IMR-90 (cell line): Measurements from ENCODE around the gene FDPS. TPM values are rescaled to one million over a fixed set of nuclear protein-coding genes. Genes with fewer than 3 reads are reported as not detected.

Source experiments
- ATAC-seq: fragments of 200-7000 bp; cut with Tn5 transposase; 2 replicates; pipeline ENCODE4 v1.9.1; 2020; ENCODE audit warnings: low read depth, mild to moderate bottlenecking, moderate library complexity
- BruUV-seq: library from RNA; stranded (reverse); fragments of 400-500 nt; replicated peaks from 2 replicates; lab custom pipeline; 2021; lab: Mats Ljungman, UMichigan
- CTCF ChIA-PET: fragments of 300-600 bp; formaldehyde crosslinking; extraction: SDS; loops from one replicate; lab custom pipeline; 2021; ENCODE audit warnings: antibody characterized with exemption; lab: Yijun Ruan, JAX
- POLR2A ChIA-PET: fragments of 300-600 bp; sonication (Branson Sonifier 250); formaldehyde crosslinking; loops from one replicate; lab custom pipeline; 2022; ENCODE audit warnings: antibody characterized with exemption; ENCODE audit not compliant: unreplicated experiment; lab: Charles Lee
- DNase-seq: peaks from one replicate; pipeline ENCODE4 v3.0.0; 2013
- H2AFZ ChIP-seq: replicated peaks from 2 replicates; pipeline ENCODE3; 2013; ENCODE audit warnings: low read length, mild to moderate bottlenecking; ENCODE audit not compliant: poor library complexity
- H2AK5ac ChIP-seq: 2 replicates; pipeline ENCODE4 v1.6.1; 2013; ENCODE audit warnings: low read depth, low read length, inconsistent platforms
- H2AK9ac ChIP-seq: replicated peaks from 2 replicates; pipeline ENCODE3; 2013; ENCODE audit warnings: mild to moderate bottlenecking, low read depth, low read length, moderate library complexity; ENCODE audit not compliant: poor library complexity
- H2BK120ac ChIP-seq: 2 replicates; pipeline ENCODE4 v1.6.1; 2013; ENCODE audit warnings: low read depth, low read length, inconsistent platforms
- H2BK15ac ChIP-seq: 3 replicates; pipeline ENCODE4 v1.6.1; 2013; ENCODE audit warnings: low read depth, low read length, inconsistent platforms
- H2BK20ac ChIP-seq: 2 replicates; pipeline ENCODE4 v1.6.1; 2013; ENCODE audit warnings: low read depth, mild to moderate bottlenecking, inconsistent platforms, low read length, moderate library complexity
- H2BK5ac ChIP-seq: 2 replicates; pipeline ENCODE4 v1.6.1; 2013; ENCODE audit warnings: mild to moderate bottlenecking, low read depth, low read length, inconsistent platforms; ENCODE audit not compliant: poor library complexity, severe bottlenecking
- H3K14ac ChIP-seq: replicated peaks from 2 replicates; pipeline ENCODE4 v1.6.1; 2013; ENCODE audit warnings: low read depth, low read length, inconsistent platforms
- H3K18ac ChIP-seq: 2 replicates; pipeline ENCODE4 v1.6.1; 2013; ENCODE audit warnings: low read depth, low read length, control low read depth
- H3K23ac ChIP-seq: 2 replicates; pipeline ENCODE4 v1.6.1; 2013; ENCODE audit warnings: low read depth, low read length, inconsistent platforms
- H3K27ac ChIP-seq: 2 replicates; pipeline ENCODE4 v1.5.1; 2013; ENCODE audit warnings: mild to moderate bottlenecking, control low read depth, low read length; ENCODE audit not compliant: insufficient read depth
- H3K27me3 ChIP-seq: 2 replicates; pipeline ENCODE4 v1.6.1; 2013; ENCODE audit warnings: low read length; ENCODE audit not compliant: control insufficient read depth, insufficient read depth
- H3K36me3 ChIP-seq: 2 replicates; pipeline ENCODE4 v1.6.1; 2013; ENCODE audit warnings: low read length, mixed read lengths; ENCODE audit not compliant: control insufficient read depth, insufficient read depth
- H3K4ac ChIP-seq: 2 replicates; pipeline ENCODE4 v1.6.1; 2013; ENCODE audit warnings: low read depth, low read length, inconsistent platforms
- H3K4me1 ChIP-seq: 2 replicates; pipeline ENCODE4 v1.6.1; 2013; ENCODE audit warnings: low read length, mixed read lengths; ENCODE audit not compliant: control insufficient read depth, insufficient read depth
- H3K4me2 ChIP-seq: 2 replicates; pipeline ENCODE4 v1.6.1; 2013; ENCODE audit warnings: low read depth, mild to moderate bottlenecking, control low read depth, low read length, moderate library complexity
- H3K4me3 ChIP-seq: 2 replicates; pipeline ENCODE4 v1.5.1; 2013; ENCODE audit warnings: low read depth, mild to moderate bottlenecking, control low read depth, low read length, moderate library complexity; ENCODE audit not compliant: insufficient read depth
- H3K56ac ChIP-seq: 2 replicates; pipeline ENCODE4 v1.6.1; 2013; ENCODE audit warnings: low read length, inconsistent platforms; ENCODE audit not compliant: insufficient read depth; ENCODE audit errors: extremely low read depth
- H3K79me1 ChIP-seq, 2 experiments: 2 replicates each; pipeline ENCODE4 v1.6.1; 2013; ENCODE audit warnings: low read length in 2 of 2, inconsistent platforms in 1 of 2, low read depth in 1 of 2
- H3K9ac ChIP-seq: 2 replicates; pipeline ENCODE4 v1.6.1; 2013; ENCODE audit warnings: low read depth, low read length, control low read depth
- H3K9me1 ChIP-seq: 2 replicates; pipeline ENCODE4 v1.6.1; 2013; ENCODE audit warnings: low read length, inconsistent platforms; ENCODE audit not compliant: insufficient read depth
- H3K9me3 ChIP-seq: 2 replicates; pipeline ENCODE4 v1.6.1; 2013; ENCODE audit warnings: low read length; ENCODE audit not compliant: control insufficient read depth, insufficient read depth
- H4K20me1 ChIP-seq: 2 replicates; pipeline ENCODE4 v1.6.1; 2013; ENCODE audit warnings: low read length, inconsistent platforms; ENCODE audit not compliant: insufficient read depth
- H4K5ac ChIP-seq: 2 replicates; pipeline ENCODE4 v1.6.1; 2013; ENCODE audit warnings: mild to moderate bottlenecking, low read depth, low read length, control low read depth
- H4K8ac ChIP-seq, 2 experiments: 2 replicates each; pipeline ENCODE4 v1.6.1; 2013; ENCODE audit warnings: low read depth in 2 of 2, low read length in 2 of 2, control low read depth in 1 of 2, inconsistent platforms in 1 of 2
- H4K91ac ChIP-seq: 2 replicates; pipeline ENCODE4 v1.6.1; 2013; ENCODE audit warnings: low read depth, low read length, inconsistent platforms; ENCODE audit not compliant: insufficient read depth
- BHLHE40 ChIP-seq: fragments of 150-350 bp; IDR thresholded peaks from 2 replicates; pipeline ENCODE4 v1.6.1; 2016; ENCODE audit warnings: mild to moderate bottlenecking, low read depth, low read length
- CEBPB ChIP-seq: IDR thresholded peaks from 2 replicates; pipeline ENCODE4 v1.6.1; 2012; ENCODE audit warnings: low read depth, low read length, improper control_type of control experiment
- MAFK ChIP-seq: IDR thresholded peaks from 2 replicates; pipeline ENCODE4 v1.6.1; 2012; ENCODE audit warnings: low read depth, low read length, improper control_type of control experiment
- MAZ ChIP-seq: IDR thresholded peaks from 2 replicates; pipeline ENCODE4 v1.6.1; 2012; ENCODE audit warnings: low read depth, mild to moderate bottlenecking, low read length, improper control_type of control experiment, moderate library complexity, borderline replicate concordance
- MXI1 ChIP-seq: IDR thresholded peaks from 2 replicates; pipeline ENCODE4 v1.6.1; 2012; ENCODE audit warnings: low read depth, mild to moderate bottlenecking, low read length, moderate library complexity, borderline replicate concordance
- POLR2A ChIP-seq: IDR thresholded peaks from 2 replicates; pipeline ENCODE4 v1.6.1; 2012; ENCODE audit warnings: mild to moderate bottlenecking, low read depth, low read length
- RFX5 ChIP-seq: IDR thresholded peaks from 2 replicates; pipeline ENCODE4 v1.8.0; 2012; ENCODE audit warnings: low read depth, mild to moderate bottlenecking, low read length, moderate library complexity
- WGBS, 2 experiments: methylation state at CpG; one replicate each; pipeline versions ENCODE4 v1.1.5 to v1.1.7; 2013; ENCODE audit warnings: missing lambda C conversion rate in 2 of 2; ENCODE audit not compliant: insufficient read length in 1 of 2; ENCODE audit errors: extremely low coverage in 2 of 2; 5-methylcytosine and 5-hydroxymethylcytosine counted together
- dilution Hi-C: fragments of 300-500 bp; cut with HindIII; formaldehyde crosslinking; loops from one replicate; pipeline ENCODE4 v1.14.3; 2018; ENCODE audit warnings: low sequenced_read_pairs; ENCODE audit not compliant: unreplicated experiment
- in situ Hi-C: fragments of 300-500 bp; cut with MboI; formaldehyde crosslinking; loops from 3 replicates; pipeline ENCODE4 v1.14.3; 2019; ENCODE audit warnings: low sequenced_read_pairs, inconsistent platforms, mixed read lengths
- intact Hi-C: fragments of 100-400 bp; cut with micrococcal nuclease; formaldehyde crosslinking; loops from 2 replicates; pipeline ENCODE4 v1.10.0; 2022
- polyA plus RNA-seq, 3 experiments: library from polyadenylated mRNA; depleted of rRNA; stranded (reverse); fragments of >200 nt; gene quantifications; 2 replicates each; pipeline ENCODE4 v1.2.3, GENCODE V29; 2012; ENCODE audit warnings: low replicate concordance in 1 of 3
- total RNA-seq: library from RNA; depleted of rRNA; stranded (reverse); fragments of >200 nt; gene quantifications from 2 replicates; pipeline ENCODE4 v1.2.3, GENCODE V29; 2012
- TF ChIP-seq, protein P1 (sequence below): fragments of 150-350 bp; IDR thresholded peaks from 2 replicates; pipeline ENCODE4 v1.6.1; 2016; ENCODE audit warnings: low read depth, mild to moderate bottlenecking, low read length, moderate library complexity, borderline replicate concordance
- TF ChIP-seq, protein P2 (sequence below): fragments of 150-350 bp; IDR thresholded peaks from 2 replicates; pipeline ENCODE4 v1.6.1; 2017; ENCODE audit warnings: mild to moderate bottlenecking, antibody characterized with exemption, low read length, low read depth

The FDPS gene
- total and polyA plus RNA-seq, 2 of the 4 experiments (the other 2 are of a cell fraction), result 183 to 191 TPM

DNA sequence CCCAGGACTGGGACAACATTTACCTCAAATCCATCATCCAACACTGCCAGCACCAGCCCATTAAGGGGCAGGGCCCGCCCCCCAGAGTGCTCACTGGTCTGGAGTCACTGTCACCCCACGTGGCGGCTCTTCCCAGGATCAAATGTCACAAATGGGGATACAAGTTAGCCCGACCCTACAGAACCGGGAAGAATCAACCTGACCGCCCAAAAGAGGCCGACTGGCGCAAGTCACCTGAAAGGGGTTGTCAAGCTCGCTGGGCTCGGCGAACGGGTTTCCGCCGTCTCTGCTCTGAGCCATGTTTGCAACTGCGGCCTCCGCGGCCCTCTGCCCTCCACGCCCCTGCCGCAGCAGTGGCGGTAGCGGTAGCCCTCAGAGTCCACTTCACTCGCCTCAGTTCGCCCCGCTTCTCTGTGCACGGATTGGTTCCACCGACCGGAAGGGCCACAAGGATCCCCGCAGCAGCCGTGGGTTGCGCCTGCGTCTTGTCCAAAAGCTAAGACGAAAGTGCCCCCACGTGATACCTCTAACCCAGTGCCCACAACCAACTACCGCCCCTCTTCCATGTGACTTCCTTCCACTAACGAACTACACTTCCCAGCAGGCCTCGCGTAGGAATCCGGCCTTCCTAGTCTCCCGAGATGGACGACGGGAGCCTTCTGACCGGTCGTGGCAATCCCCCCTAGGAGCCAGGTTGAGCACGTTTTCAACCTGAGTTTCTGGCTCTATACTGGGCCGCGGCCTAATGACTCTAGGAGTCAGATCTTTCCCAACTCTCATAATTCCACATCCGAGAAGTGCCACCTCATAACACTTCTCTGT, 46.6 kb upstream of the FDPS start, which contains the start of gene SCAMP3:
Gene SCAMP3, minus strand, starts transcription at position 509 of the 822 bp plus-strand sequence. Its CDS starts 209 bp downstream, at position 300.
- H3K79me1 ChIP-seq, result peaks cover 18 to 24% of the 10 kb centered on the region in 2 experiments
- peak within 1 kb of the TSS; percentile 74 for H3K9ac ChIP-seq
- ChIA-PET CTCF (interaction anchor here (0.8 to 1.3 kb wide), 2 partner anchors 11 to 12 kb away, joined by 3 to 5 read pairs; partner anchors contain the start of gene CLK2), POLR2A (interaction anchor here (0.5 kb wide), 1 partner anchor 21 kb away, joined by 4 read pairs; a partner anchor contains a TSS)
- H3K18ac ChIP-seq, result peak within 1 kb of the TSS; percentile 4; the same call in 1 of the 2 replicates
- dilution Hi-C loops, result no loop called here
- peak within 1 kb of the TSS; percentile 96 for H2AK9ac ChIP-seq
- peak within 1 kb of the TSS; percentile 65 for H3K4me3 ChIP-seq
- peak within 1 kb of the TSS; percentile 83 for H3K4me2 ChIP-seq
- no peak within 1 kb of the TSS for H2BK20ac ChIP-seq
- peaks cover 4% of the 10 kb centered on the region; the same call in 1 of the 2 replicates for H3K9me1 ChIP-seq
- H2AK5ac ChIP-seq, result peak within 1 kb of the TSS; percentile 63
- H3K56ac ChIP-seq, result peak within 1 kb of the TSS; percentile 77
- H2BK120ac ChIP-seq, result no peak within 1 kb of the TSS
- no peaks in the 10 kb centered on the region for H3K9me3 ChIP-seq
- H2BK15ac ChIP-seq, result no peak within 1 kb of the TSS
- ATAC-seq (peak; percentile 95), DNase-seq (peak; percentile 99)
- peak within 1 kb of the TSS; percentile 77 for H4K5ac ChIP-seq
- H4K8ac ChIP-seq, result peak within 1 kb of the TSS; percentile 59 to 96
- BruUV-seq, result no TSS peak
- H4K20me1 ChIP-seq, result no peaks in the 10 kb centered on the region
- H3K4me1 ChIP-seq, result peaks cover 2% of the 10 kb centered on the region
- peak within 1 kb of the TSS; percentile 81 for H3K4ac ChIP-seq
- H3K14ac ChIP-seq, result peak within 1 kb of the TSS; percentile 81
- H3K27ac ChIP-seq, result peak within 1 kb of the TSS; percentile 70
- peak within 1 kb of the TSS; percentile 84 for H2AFZ ChIP-seq
- intact Hi-C loops, result loop anchor here (5.0 kb wide), 1 partner anchor 45 kb away; the partner anchor contains the start of gene FDPS
- peaks cover 33% of the 10 kb centered on the region for H3K36me3 ChIP-seq
- H2BK5ac ChIP-seq, result peak within 1 kb of the TSS; percentile 62
- H3K27me3 ChIP-seq, result no peaks in the 10 kb centered on the region
- TF ChIP-seq MAZ, result no peak
- TF ChIP-seq MXI1, result peak; percentile 43; the same call in 1 of the 2 replicates
- TF ChIP-seq MAFK, result no peak
- TF ChIP-seq RFX5, result no peak
- TF ChIP-seq BHLHE40, result no peak; the same call in 1 of the 2 replicates
- no peak for TF ChIP-seq CEBPB
- TF ChIP-seq, protein P1, sequence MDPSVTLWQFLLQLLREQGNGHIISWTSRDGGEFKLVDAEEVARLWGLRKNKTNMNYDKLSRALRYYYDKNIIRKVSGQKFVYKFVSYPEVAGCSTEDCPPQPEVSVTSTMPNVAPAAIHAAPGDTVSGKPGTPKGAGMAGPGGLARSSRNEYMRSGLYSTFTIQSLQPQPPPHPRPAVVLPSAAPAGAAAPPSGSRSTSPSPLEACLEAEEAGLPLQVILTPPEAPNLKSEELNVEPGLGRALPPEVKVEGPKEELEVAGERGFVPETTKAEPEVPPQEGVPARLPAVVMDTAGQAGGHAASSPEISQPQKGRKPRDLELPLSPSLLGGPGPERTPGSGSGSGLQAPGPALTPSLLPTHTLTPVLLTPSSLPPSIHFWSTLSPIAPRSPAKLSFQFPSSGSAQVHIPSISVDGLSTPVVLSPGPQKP, result no peak
- TF ChIP-seq, protein P2, sequence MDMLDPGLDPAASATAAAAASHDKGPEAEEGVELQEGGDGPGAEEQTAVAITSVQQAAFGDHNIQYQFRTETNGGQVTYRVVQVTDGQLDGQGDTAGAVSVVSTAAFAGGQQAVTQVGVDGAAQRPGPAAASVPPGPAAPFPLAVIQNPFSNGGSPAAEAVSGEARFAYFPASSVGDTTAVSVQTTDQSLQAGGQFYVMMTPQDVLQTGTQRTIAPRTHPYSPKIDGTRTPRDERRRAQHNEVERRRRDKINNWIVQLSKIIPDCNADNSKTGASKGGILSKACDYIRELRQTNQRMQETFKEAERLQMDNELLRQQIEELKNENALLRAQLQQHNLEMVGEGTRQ, result peak; percentile 99
- peak; percentile 82; the same call in 1 of the 2 replicates for TF ChIP-seq POLR2A
- H3K23ac ChIP-seq, result peak within 1 kb of the TSS; percentile 91
- in situ Hi-C loops, result no loop called here
- H4K91ac ChIP-seq, result peak within 1 kb of the TSS; percentile 18
- WGBS, 2 experiments, result 1% methylated on average over 39 of the region's 47 CpGs; no CpG with 5 or more reads in 1 of the 2 experiments
